ENCODE results near the gene CCDC6.

CCDC6 gene

DNA sequence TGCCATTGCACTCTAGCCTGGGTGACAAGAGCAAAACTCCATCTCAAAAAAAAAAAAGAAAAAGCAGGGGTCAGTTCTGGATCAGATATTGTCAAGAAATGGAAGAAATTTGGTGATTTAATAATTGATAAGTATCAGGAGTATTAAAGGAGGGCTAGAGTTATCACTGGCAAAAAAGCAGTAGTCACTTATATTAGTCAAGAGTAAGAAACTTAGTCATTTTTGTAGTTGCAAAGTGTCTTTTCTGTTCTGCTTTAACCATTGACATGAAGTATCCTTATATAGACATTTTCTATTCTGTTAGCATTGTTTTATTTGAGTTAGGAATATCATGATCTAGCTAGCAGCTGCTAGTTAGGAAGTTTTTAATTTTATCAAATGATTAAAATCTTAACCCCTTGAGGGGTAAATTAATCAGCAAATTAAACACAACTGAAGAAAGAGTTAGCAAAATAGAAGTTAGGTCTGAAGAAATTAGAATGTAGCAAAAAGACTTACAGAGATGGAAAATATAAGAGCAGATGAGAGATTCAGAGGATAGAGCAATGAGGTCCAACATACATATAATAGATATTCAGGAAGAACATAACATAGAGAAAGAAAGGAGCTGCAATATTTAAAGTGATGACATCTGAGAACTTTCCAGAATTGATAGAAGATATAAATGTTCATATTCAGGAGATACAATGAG lies 7.3 kb upstream of the CCDC6 start:
- TF ChIP-seq ZNF274 (IDR thresholded peaks at IDR 0.05; ENCODE audit: low read depth, low read length) = no peak
- H3K4me3 ChIP-seq (ENCODE audit: low read length) = no peak overlapping the region

DNA sequence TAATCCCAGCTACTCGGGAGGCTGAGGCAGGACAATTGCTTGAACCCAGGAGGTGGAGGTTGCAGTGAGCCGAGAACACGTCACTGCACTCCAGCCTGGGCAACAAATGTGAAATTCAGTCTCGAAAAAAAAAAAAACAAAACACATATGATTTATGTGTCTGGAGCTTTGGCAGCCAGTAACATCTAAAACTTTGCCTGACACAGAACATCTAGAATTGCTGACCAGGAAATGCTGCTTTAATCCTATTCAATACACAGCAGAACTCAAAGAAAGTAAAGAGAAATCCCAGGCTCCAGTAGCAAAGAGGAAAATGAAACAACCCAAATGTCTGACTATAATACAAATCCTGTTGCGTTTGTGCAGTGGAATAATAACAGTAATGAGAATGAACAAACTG lies 4.5 kb upstream of the CCDC6 start:
- no peak overlapping the region for H3K4me3 ChIP-seq (ENCODE audit: low read length)
- TF ChIP-seq ZNF274 (IDR thresholded peaks at IDR 0.05; ENCODE audit: low read depth, low read length) = no peak

DNA sequence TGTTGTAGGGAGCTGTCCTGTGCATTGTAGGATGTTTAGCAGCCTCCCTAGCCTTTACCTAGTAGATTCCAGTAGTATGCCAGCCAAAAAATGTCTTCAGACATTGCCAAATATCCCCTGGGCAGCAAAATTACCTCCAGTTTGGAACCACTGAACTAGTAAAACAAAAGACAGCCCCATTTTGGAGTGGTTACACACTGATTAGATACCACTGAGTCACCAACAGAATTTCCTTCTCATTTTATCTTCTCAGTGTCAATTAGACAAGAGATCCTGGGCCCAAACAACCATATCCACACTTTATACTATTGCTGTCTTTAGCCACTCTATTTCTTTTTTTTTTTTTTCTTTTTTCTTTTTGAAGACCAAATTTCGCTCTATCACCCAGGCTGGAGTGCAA lies 3.5 kb upstream of the CCDC6 start:
- no peak for TF ChIP-seq ZNF274 (IDR thresholded peaks at IDR 0.05; ENCODE audit: low read depth, low read length)
- H3K4me3 ChIP-seq (ENCODE audit: low read length) = no peak overlapping the region

DNA sequence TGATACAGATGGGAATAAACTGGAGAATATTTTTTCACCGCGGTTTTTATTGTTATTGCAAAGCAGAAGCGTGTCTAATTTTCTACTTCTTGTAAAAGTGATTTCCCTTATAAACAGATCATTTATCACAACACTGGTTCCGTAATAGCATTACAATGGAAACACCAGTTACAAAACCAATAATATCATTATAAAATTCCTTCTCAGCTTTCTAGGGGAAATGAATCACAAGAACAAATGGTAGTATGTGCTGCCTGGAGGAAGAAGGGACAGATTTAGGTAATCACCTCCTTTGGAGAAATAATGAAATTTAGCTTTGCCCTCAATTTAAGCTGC lies 2.4 kb upstream of the CCDC6 start:
- H3K4me3 ChIP-seq (ENCODE audit: low read length) = no peak overlapping the region

DNA sequence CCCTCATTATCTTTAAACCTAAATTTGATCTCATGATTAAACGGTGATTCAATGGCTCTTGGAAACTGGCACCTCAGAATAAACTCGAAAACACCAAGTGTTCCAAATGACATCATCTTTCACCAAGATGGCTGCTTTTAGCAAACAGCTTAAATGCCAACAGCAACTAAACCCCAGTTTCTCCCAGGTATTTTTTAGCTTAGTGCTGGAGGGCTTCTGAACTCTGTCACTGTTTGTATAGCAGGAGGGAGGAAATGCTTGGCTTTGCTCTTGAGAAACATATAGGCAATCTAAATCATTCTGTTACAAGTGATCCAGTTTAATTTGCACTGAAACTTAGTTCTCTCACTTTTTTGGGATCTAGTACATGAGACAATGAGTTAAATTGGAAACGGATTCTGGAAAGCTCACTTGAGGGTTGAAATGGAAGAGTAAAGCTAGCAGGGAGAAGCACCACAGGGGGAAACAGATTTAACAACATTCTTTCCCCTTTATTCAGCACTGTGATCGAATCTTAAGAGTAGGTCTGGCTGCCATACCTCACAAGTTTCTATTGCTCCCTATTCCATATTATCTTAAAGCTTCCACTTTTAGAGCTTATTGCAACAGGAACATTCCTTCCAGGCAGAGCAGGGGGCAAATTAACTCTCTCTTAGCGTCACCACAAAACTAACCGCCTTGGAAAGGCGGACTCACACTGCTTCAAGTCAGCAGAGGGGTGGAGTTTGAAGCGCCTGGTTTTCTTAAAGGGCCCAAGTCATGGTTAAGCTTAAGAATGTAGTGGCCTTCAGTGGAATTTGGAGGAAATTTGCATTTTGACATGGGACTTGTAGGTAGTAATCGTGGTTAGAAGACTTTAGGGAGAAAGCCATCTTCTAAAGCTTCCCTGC lies 1.8 kb upstream of the CCDC6 start:
- peak overlapping the region; percentile 64 for H3K4me3 ChIP-seq (ENCODE audit: low read length)
- TF ChIP-seq ZNF274 (IDR thresholded peaks at IDR 0.05; ENCODE audit: low read depth, low read length) = no peak

More for the DNA sequence above, 2.4 kb upstream of the CCDC6 start:
- no peak for TF ChIP-seq ZNF274 (IDR thresholded peaks at IDR 0.05; ENCODE audit: low read depth, low read length)

DNA sequence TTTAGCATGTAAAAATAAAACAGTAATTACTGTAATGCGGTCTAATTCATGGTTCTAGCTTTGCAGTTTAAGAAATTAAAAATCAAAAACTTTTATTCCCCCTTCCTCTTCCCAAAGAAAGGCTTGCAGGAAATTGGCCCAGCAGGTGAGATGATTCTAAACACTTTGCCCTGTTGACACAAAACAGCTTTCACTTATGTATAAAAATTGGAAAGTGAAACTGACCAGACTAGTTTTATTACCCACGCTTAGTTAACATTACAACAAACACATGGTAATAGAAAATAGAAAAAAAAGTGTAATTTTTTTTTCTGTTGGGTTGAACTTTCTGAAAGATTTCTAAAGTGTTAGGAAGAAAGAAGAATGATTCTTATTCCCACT lies 1.2 kb upstream of the CCDC6 start:
- TF ChIP-seq ZNF274 (IDR thresholded peaks at IDR 0.05; ENCODE audit: low read depth, low read length) = no peak
- H3K4me3 ChIP-seq (ENCODE audit: low read length) = peak overlapping the region; percentile 76; the same call in 1 of the 2 replicates

DNA sequence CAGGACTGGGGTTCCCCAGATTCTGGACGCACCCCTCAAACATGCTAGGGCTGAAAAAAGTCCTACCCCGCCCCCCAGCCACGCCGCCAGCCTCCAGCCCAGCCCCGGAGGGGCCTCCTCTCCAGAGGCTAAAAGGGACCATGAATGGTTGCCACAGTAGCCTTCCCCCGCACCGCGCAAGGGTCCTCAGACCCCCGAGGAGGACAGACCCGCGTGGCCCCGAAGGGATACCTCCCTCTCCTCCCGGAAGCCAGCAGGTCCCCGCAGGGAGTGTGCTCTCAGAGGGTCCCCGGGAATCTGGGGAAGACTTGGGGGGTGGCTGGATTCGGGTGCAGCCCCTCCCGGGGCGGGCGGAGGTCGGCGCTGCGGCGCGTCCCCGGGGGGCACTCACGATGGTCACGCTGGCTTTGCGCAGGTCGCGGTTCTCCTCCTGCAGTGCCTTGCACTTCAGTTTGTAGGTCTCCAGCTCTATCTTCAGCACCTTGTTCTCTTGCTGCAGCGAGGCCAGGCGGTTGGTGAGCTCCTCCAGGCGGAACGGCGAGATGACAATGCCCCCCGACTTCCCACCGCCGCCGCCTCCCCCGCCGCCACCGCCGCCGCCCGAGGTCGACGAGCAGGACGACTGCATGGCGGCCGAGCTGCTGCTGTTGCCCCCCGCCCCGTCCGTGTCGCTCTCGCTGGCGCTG lies 482 bp downstream of the CCDC6 start:
- peak overlapping the region; percentile 76 for H3K4me3 ChIP-seq (ENCODE audit: low read length)
- no peak for TF ChIP-seq ZNF274 (IDR thresholded peaks at IDR 0.05; ENCODE audit: low read depth, low read length)

DNA sequence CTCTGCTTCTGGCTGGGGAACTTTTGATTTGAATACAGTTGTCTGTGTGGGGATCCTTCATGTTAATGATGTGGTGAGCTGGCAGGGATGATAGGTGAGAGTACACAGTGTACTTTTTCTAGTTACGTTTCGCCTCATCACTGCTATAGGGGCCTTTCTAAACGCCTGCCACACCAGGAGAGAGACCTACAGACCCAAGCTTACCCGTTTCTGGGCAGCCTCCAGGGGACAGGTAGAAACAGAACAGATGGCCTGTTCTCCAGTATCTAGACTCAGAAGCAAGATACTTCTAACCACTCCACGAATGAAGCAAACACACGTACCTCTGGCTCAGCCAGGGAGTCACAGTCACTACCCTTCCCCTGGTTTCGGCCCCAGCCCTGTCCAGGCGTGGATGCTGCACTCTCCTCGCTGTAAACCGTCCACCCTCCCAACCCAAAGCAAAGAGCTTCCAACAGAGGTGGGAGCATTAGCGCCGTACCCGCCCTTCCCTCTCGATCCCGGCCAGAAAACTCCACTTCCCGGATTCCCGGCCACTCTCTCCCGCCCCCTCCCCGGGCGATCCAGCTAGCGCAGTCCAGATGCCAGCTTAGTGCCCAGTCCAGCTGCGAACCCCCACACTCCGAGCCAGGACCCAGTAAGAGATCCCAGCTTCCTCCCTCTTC lies 1.2 kb downstream of the CCDC6 start:
- H3K4me3 ChIP-seq (ENCODE audit: low read length) = peak overlapping the region; percentile 76
- no peak for TF ChIP-seq ZNF274 (IDR thresholded peaks at IDR 0.05; ENCODE audit: low read depth, low read length)

DNA sequence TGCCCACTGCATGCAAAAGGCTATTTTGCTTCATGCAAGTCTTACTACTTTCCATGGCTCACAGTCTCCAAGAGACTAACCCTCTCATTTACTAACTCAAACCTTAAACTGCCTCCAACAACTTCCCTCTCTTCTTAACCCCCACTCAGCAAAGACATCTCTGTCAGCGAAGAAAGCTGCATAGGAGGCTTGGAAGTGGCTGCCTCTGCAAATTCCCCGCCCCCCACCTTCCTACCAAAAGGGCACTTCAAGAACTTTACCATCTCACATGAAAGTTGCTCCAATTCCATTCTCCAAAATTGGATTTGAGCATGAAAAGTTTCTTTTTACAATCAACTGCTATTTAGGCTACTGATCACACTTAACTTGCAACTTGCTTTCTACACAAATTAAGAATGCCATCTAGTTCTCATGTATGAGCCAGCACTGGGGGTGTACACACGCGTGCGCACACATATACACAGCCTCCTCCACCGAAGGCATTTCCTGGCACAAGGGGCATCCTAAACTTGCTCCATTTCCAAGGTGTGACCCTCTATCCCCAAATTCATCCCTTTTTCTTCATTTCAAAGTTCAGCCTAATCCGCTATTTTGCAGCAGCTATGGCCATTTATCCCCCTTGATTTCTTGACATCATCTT lies 1.8 kb downstream of the CCDC6 start:
- no peak for TF ChIP-seq ZNF274 (IDR thresholded peaks at IDR 0.05; ENCODE audit: low read depth, low read length)
- H3K4me3 ChIP-seq (ENCODE audit: low read length) = peak overlapping the region; percentile 76

DNA sequence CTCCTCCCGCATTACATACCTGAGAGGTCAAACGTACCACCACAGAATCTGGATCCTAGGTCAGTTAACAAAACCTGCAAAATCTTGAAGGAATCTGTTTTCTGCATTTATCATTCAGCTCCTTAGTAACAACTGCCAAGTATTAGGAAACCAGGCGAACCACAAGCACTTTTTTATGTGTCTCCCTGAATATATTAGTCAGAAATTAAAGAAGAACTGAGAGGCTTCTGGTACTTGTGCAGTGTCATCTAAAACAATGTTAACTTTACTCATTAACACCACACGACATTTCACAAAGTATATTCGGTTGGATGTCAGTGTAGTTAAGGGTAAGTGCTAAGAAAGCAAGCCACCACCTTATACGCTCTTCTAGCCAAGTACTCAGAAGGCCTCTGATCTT lies 2.5 kb downstream of the CCDC6 start:
- no peak overlapping the region for H3K4me3 ChIP-seq (ENCODE audit: low read length)
- TF ChIP-seq ZNF274 (IDR thresholded peaks at IDR 0.05; ENCODE audit: low read depth, low read length) = no peak

DNA sequence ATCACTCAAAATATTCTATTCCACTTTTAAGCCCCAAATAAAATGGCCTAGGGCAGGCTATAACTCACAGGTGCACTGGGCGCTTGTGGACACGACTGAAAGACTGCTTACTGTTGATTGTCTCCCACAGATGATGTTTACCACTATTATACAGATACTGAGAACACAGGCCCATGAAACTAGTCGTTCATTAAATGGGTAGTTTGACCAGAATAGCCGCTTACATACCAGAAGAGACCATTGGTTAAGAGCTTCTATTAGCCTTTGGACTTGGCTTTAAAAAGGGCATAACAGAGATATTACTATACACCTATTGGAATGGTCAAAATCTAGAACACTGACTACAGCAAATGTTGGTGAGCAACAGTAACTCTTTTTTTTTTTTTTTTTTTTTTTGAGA lies 4.3 kb downstream of the CCDC6 start:
- no peak for TF ChIP-seq ZNF274 (IDR thresholded peaks at IDR 0.05; ENCODE audit: low read depth, low read length)
- no peak overlapping the region for H3K4me3 ChIP-seq (ENCODE audit: low read length)

DNA sequence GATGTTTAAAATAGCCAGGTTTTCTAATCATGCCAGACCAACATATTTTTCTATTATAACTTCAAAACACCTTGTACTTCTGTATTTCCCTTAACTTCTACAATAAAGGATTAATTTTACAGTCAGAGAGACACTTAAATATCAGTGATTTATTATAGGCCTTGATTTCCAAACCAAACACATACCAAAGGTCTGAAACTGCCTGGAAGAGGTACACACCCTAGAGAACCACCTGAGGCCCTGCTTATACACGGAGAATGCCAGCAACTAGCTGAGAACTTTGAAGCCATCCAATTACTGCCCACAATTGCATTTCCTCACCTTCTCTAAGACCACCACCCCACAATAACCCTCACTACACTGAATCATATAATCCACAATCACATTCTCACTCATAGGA lies 4.9 kb downstream of the CCDC6 start:
- TF ChIP-seq ZNF274 (IDR thresholded peaks at IDR 0.05; ENCODE audit: low read depth, low read length) = no peak
- no peak overlapping the region for H3K4me3 ChIP-seq (ENCODE audit: low read length)

DNA sequence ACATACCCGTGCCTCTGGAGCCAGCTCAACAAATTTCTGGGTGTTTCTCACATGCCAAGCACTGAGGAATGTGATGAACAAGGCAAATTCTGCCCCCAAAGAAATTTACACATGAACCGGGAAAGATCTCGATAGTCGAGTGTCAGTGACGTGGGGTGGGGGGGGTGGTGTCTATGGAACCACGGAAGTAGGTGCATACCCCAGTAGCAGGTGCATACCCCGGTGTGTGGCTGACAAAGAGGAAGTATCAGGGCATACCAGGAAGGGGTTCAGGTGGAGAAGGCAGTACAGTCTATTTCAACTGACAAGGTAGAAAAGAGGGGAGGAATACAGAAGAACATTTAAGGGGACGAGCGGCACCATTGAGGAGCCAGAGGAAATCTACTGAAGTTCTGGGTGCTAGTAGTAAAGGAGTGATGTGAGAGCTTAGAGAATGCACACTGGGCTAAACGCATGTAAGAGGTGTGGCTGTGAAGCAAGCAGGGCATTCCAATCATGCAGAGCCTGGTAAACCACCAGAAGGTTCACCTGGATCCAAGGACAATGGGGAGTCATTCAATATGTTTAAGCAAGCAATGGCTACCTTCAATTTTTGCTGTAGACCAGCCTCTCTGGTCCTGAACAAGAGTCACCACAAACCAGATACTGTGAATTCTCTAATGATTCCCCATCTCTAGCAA lies 6.2 kb downstream of the CCDC6 start:
- no peak overlapping the region for H3K4me3 ChIP-seq (ENCODE audit: low read length)
- no peak for TF ChIP-seq ZNF274 (IDR thresholded peaks at IDR 0.05; ENCODE audit: low read depth, low read length)
